ENCODE data around the gene LAMTOR1.

DNA sequence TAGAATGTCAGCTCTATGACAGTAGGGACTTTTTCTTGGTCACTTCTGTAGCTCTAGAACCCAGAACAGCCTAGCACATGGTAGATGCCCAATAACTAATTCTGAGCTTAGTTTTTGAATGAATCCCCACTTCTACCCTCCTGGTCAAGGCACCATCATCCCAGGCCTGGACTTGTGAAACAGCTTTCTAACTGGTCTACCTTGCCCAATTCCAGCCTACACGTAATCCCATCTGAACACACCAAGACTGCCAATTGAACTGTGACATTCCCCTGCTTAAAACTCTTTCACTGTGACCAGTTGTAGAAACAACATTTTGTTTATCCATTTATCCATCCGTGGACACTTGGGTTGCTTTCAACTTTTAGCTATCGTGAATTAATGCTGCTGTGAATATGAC is 26.3 kb upstream of the LAMTOR1 start:
- no peak for TF ChIP-seq POLR2A (IDR thresholded peaks at IDR 0.05)
- TF ChIP-seq, protein P1, sequence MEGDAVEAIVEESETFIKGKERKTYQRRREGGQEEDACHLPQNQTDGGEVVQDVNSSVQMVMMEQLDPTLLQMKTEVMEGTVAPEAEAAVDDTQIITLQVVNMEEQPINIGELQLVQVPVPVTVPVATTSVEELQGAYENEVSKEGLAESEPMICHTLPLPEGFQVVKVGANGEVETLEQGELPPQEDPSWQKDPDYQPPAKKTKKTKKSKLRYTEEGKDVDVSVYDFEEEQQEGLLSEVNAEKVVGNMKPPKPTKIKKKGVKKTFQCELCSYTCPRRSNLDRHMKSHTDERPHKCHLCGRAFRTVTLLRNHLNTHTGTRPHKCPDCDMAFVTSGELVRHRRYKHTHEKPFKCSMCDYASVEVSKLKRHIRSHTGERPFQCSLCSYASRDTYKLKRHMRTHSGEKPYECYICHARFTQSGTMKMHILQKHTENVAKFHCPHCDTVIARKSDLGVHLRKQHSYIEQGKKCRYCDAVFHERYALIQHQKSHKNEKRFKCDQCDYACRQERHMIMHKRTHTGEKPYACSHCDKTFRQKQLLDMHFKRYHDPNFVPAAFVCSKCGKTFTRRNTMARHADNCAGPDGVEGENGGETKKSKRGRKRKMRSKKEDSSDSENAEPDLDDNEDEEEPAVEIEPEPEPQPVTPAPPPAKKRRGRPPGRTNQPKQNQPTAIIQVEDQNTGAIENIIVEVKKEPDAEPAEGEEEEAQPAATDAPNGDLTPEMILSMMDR (IDR thresholded peaks at IDR 0.05 in 8 of 11, conservative IDR thresholded peaks at IDR 0.05 in 3 of 11): no peak
- no peak for TF ChIP-seq POLR2AphosphoS5 (IDR thresholded peaks at IDR 0.05)

Measured in spleen (tissue), 7 donors.